ENCODE measurements around the gene FAF2.

GRCh38 chr5:176499273-176499672 is 51.1 kb downstream of the FAF2 start:
- no peak for TF ChIP-seq FOXK2 (IDR thresholded peaks at IDR 0.05)
- TF ChIP-seq MXI1 (IDR thresholded peaks at IDR 0.05; ENCODE audit: low read depth, low read length): no peak
- TF ChIP-seq, protein P1, sequence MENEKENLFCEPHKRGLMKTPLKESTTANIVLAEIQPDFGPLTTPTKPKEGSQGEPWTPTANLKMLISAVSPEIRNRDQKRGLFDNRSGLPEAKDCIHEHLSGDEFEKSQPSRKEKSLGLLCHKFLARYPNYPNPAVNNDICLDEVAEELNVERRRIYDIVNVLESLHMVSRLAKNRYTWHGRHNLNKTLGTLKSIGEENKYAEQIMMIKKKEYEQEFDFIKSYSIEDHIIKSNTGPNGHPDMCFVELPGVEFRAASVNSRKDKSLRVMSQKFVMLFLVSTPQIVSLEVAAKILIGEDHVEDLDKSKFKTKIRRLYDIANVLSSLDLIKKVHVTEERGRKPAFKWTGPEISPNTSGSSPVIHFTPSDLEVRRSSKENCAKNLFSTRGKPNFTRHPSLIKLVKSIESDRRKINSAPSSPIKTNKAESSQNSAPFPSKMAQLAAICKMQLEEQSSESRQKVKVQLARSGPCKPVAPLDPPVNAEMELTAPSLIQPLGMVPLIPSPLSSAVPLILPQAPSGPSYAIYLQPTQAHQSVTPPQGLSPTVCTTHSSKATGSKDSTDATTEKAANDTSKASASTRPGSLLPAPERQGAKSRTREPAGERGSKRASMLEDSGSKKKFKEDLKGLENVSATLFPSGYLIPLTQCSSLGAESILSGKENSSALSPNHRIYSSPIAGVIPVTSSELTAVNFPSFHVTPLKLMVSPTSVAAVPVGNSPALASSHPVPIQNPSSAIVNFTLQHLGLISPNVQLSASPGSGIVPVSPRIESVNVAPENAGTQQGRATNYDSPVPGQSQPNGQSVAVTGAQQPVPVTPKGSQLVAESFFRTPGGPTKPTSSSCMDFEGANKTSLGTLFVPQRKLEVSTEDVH (IDR thresholded peaks at IDR 0.05; ENCODE audit: low read depth, partially characterized antibody): no peak
- no peak for TF ChIP-seq POLR2A (IDR thresholded peaks at IDR 0.05; ENCODE audit: low read depth, low read length)
- TF ChIP-seq CTCF (IDR thresholded peaks at IDR 0.05 in 2 of 3, conservative IDR thresholded peaks at IDR 0.05 in 1 of 3; ENCODE audit: control insufficient read depth in 2 of 3, extremely low read depth in 1 of 3, insufficient read depth in 1 of 3, low read depth in 3 of 3, low read length in 3 of 3): no peak
- no peak for TF ChIP-seq EP300 (IDR thresholded peaks at IDR 0.05; ENCODE audit: borderline replicate concordance in 1 of 2, control insufficient read depth in 1 of 2, low read depth in 2 of 2, low read length in 2 of 2)
- TF ChIP-seq REST (IDR thresholded peaks at IDR 0.05; ENCODE audit: low read depth, low read length): no peak
- TF ChIP-seq BHLHE40 (IDR thresholded peaks at IDR 0.05; ENCODE audit: borderline replicate concordance in 1 of 2, low read depth in 2 of 2, low read length in 1 of 2): no peak
- TF ChIP-seq, protein P2, sequence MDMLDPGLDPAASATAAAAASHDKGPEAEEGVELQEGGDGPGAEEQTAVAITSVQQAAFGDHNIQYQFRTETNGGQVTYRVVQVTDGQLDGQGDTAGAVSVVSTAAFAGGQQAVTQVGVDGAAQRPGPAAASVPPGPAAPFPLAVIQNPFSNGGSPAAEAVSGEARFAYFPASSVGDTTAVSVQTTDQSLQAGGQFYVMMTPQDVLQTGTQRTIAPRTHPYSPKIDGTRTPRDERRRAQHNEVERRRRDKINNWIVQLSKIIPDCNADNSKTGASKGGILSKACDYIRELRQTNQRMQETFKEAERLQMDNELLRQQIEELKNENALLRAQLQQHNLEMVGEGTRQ (IDR thresholded peaks at IDR 0.05; ENCODE audit: borderline replicate concordance, low read depth, low read length): no peak
- no peak for TF ChIP-seq YY1 (IDR thresholded peaks at IDR 0.05; ENCODE audit: low read depth, low read length)
- no peak for TF ChIP-seq RAD51 (IDR thresholded peaks at IDR 0.05)
- TF ChIP-seq POLR2AphosphoS2 (IDR thresholded peaks at IDR 0.05; ENCODE audit: low read depth, low read length): no peak

Measured in GM12878 (cell line).